ENCODE results near the gene MRPL38. TPM values are rescaled to one million over a fixed set of nuclear protein-coding genes. Genes with fewer than 3 reads are reported as not detected.

The MRPL38 gene
- total RNA-seq, 2 donors from 2014 or later = 103 to 118 TPM

GRCh38 chr17:75945211-75945610 is 40.5 kb upstream of the MRPL38 start:
- H3K4me3 ChIP-seq (ENCODE audit: low read length) = no peak overlapping the region
- no peak overlapping the region for H3K9ac ChIP-seq (ENCODE audit: extremely low read depth, low read length, poor library complexity, severe bottlenecking)
- Mint-ChIP-seq H3K36me3 (ENCODE audit: low read depth) (peaks cover 50% of the 10 kb centered on the region), H3K4me1 (peaks cover 8% of the 10 kb centered on the region), H3K9me3 (no peaks in the 10 kb centered on the region), H3K4me3 (no peak overlapping the region), H3K27ac (no peak overlapping the region), H3K27me3 (ENCODE audit: insufficient read depth) (no peaks in the 10 kb centered on the region)
- H3K9me3 ChIP-seq (ENCODE audit: control insufficient read depth, low read length) = no peaks in the 10 kb centered on the region
- TF ChIP-seq, protein P1, sequence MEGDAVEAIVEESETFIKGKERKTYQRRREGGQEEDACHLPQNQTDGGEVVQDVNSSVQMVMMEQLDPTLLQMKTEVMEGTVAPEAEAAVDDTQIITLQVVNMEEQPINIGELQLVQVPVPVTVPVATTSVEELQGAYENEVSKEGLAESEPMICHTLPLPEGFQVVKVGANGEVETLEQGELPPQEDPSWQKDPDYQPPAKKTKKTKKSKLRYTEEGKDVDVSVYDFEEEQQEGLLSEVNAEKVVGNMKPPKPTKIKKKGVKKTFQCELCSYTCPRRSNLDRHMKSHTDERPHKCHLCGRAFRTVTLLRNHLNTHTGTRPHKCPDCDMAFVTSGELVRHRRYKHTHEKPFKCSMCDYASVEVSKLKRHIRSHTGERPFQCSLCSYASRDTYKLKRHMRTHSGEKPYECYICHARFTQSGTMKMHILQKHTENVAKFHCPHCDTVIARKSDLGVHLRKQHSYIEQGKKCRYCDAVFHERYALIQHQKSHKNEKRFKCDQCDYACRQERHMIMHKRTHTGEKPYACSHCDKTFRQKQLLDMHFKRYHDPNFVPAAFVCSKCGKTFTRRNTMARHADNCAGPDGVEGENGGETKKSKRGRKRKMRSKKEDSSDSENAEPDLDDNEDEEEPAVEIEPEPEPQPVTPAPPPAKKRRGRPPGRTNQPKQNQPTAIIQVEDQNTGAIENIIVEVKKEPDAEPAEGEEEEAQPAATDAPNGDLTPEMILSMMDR (conservative IDR thresholded peaks at IDR 0.05) = no peak
- DNase-seq = no peak
- no peak overlapping the region for H3K27ac ChIP-seq (ENCODE audit: low read depth, low read length)
- 94 to 100% methylated on average over 1 of the region's 2 CpGs for WGBS, 2 experiments (ENCODE audit: insufficient coverage in 1 of 2, insufficient read length in 1 of 2)
- H3K4me1 ChIP-seq (ENCODE audit: control insufficient read depth, insufficient read depth, low read length) = no peaks in the 10 kb centered on the region
- peaks cover 71% of the 10 kb centered on the region for H3K36me3 ChIP-seq (ENCODE audit: control insufficient read depth, insufficient read depth, low read length)
- H3K27me3 ChIP-seq (ENCODE audit: control insufficient read depth, insufficient read depth, low read length, poor library complexity, severe bottlenecking) = no peaks in the 10 kb centered on the region

GRCh38 chr17:75943491-75943890 is 38.8 kb upstream of the MRPL38 start:
- Mint-ChIP-seq H3K36me3 (ENCODE audit: low read depth) (peaks cover 36% of the 10 kb centered on the region), H3K4me3 (no peak overlapping the region), H3K27ac (no peak overlapping the region), H3K4me1 (peaks cover 8% of the 10 kb centered on the region), H3K27me3 (ENCODE audit: insufficient read depth) (no peaks in the 10 kb centered on the region), H3K9me3 (no peaks in the 10 kb centered on the region)
- no peak overlapping the region for H3K9ac ChIP-seq (ENCODE audit: extremely low read depth, low read length, poor library complexity, severe bottlenecking)
- 93 to 100% methylated on average over 1 of the region's 1 CpG for WGBS, 2 experiments (ENCODE audit: insufficient coverage in 1 of 2, insufficient read length in 1 of 2)
- DNase-seq = no peak
- no peaks in the 10 kb centered on the region for H3K27me3 ChIP-seq (ENCODE audit: control insufficient read depth, insufficient read depth, low read length, poor library complexity, severe bottlenecking)
- H3K27ac ChIP-seq (ENCODE audit: low read depth, low read length) = no peak overlapping the region
- no peaks in the 10 kb centered on the region for H3K9me3 ChIP-seq (ENCODE audit: control insufficient read depth, low read length)
- no peak overlapping the region for H3K4me3 ChIP-seq (ENCODE audit: low read length)
- TF ChIP-seq, protein P1 (conservative IDR thresholded peaks at IDR 0.05) = no peak
- peaks cover 56% of the 10 kb centered on the region for H3K36me3 ChIP-seq (ENCODE audit: control insufficient read depth, insufficient read depth, low read length)
- no peaks in the 10 kb centered on the region for H3K4me1 ChIP-seq (ENCODE audit: control insufficient read depth, insufficient read depth, low read length)

DNA sequence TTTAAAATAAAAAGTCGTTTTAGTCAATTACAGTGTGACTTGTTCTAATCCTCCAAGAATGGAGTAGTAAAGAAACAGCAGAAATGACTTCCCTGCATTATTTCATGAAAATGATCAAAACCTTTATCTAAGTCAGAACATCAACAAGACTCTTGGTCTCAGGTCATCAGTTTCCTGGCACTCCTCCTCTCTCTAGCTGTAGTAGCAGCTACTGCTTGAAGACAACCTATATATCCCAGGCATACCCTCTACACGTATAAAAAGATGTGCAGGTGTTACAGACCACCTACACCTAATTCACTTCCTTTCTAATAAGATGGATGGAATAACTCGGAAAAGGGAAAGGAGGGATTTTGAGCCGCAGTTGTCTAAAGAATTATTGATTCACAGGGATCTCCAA is 37.8 kb upstream of the MRPL38 start:
- H3K9me3 Mint-ChIP-seq = no peaks in the 10 kb centered on the region

More for the DNA sequence above, 37.8 kb upstream of the MRPL38 start:
- Histone ChIP-seq H3K27ac (ENCODE audit: low read depth, low read length) (no peak overlapping the region), H3K4me3 (ENCODE audit: low read length) (no peak overlapping the region), H3K36me3 (ENCODE audit: control insufficient read depth, insufficient read depth, low read length) (peaks cover 46% of the 10 kb centered on the region), H3K4me1 (ENCODE audit: control insufficient read depth, insufficient read depth, low read length) (no peaks in the 10 kb centered on the region), H3K9me3 (ENCODE audit: control insufficient read depth, low read length) (no peaks in the 10 kb centered on the region), H3K9ac (ENCODE audit: extremely low read depth, low read length, poor library complexity, severe bottlenecking) (no peak overlapping the region), H3K27me3 (ENCODE audit: control insufficient read depth, insufficient read depth, low read length, poor library complexity, severe bottlenecking) (no peaks in the 10 kb centered on the region)
- Mint-ChIP-seq H3K36me3 (ENCODE audit: low read depth) (peaks cover 31% of the 10 kb centered on the region), H3K27ac (no peak overlapping the region), H3K4me3 (no peak overlapping the region), H3K27me3 (ENCODE audit: insufficient read depth) (no peaks in the 10 kb centered on the region), H3K4me1 (peaks cover 8% of the 10 kb centered on the region)
- TF ChIP-seq, protein P1 (conservative IDR thresholded peaks at IDR 0.05) = no peak
- 94 to 95% methylated on average over 3 to 4 of the region's 4 CpGs for WGBS, 2 experiments (ENCODE audit: insufficient coverage in 1 of 2, insufficient read length in 1 of 2)
- DNase-seq = no peak

Data from endodermal cell (in vitro differentiated cells).